Endodermal cell (in vitro differentiated cells): Measurements from ENCODE around the gene SNAP47. TPM values are rescaled to one million over a fixed set of nuclear protein-coding genes. Genes with fewer than 3 reads are reported as not detected.

Experiments used
- DNase-seq: peaks from one replicate; pipeline ENCODE4 v3.0.0-alpha.2; 2017
- H3K27ac ChIP-seq: 2 replicates; pipeline ENCODE4 v1.5.1; 2013; ENCODE audit warnings: mild to moderate bottlenecking, low read depth, low read length, moderate library complexity
- H3K27me3 ChIP-seq: 2 replicates; pipeline ENCODE4 v1.6.1; 2013; ENCODE audit warnings: mild to moderate bottlenecking, low read length, moderate library complexity; ENCODE audit not compliant: insufficient read depth, control insufficient read depth, poor library complexity, severe bottlenecking
- H3K36me3 ChIP-seq: 2 replicates; pipeline ENCODE4 v1.7.0; 2013; ENCODE audit warnings: mild to moderate bottlenecking, low read length, moderate library complexity; ENCODE audit not compliant: control insufficient read depth, insufficient read depth
- H3K4me1 ChIP-seq: one replicate; pipeline ENCODE4 v1.7.0; 2013; ENCODE audit warnings: low read length; ENCODE audit not compliant: control insufficient read depth, insufficient read depth
- H3K4me3 ChIP-seq: 2 replicates; pipeline ENCODE4 v1.5.1; 2013; ENCODE audit warnings: mild to moderate bottlenecking, low read length, moderate library complexity
- H3K9ac ChIP-seq: 2 replicates; pipeline ENCODE4 v1.6.1; 2013; ENCODE audit warnings: mild to moderate bottlenecking, low read length, moderate library complexity; ENCODE audit not compliant: poor library complexity, severe bottlenecking; ENCODE audit errors: extremely low read depth
- H3K9me3 ChIP-seq: 2 replicates; pipeline ENCODE4 v1.6.1; 2013; ENCODE audit warnings: mild to moderate bottlenecking, low read length, moderate library complexity; ENCODE audit not compliant: control insufficient read depth
- H3K27ac Mint-ChIP-seq: 2 replicates; pipeline ENCODE4 v1.8.0; 2020; ENCODE audit warnings: mixed read lengths
- H3K27me3 Mint-ChIP-seq: 2 replicates; pipeline ENCODE4 v1.8.0; 2021; ENCODE audit warnings: mild to moderate bottlenecking, mixed read lengths; ENCODE audit not compliant: insufficient read depth
- H3K36me3 Mint-ChIP-seq: 2 replicates; pipeline ENCODE4 v1.8.0; 2020; ENCODE audit warnings: low read depth, mixed read lengths
- H3K4me1 Mint-ChIP-seq: 2 replicates; pipeline ENCODE4 v1.8.0; 2020; ENCODE audit warnings: mixed read lengths
- H3K4me3 Mint-ChIP-seq: 2 replicates; pipeline ENCODE4 v1.8.0; 2020; ENCODE audit warnings: mild to moderate bottlenecking, moderate library complexity, mixed read lengths
- H3K9me3 Mint-ChIP-seq: 2 replicates; pipeline ENCODE4 v1.8.0; 2020; ENCODE audit warnings: mild to moderate bottlenecking, mixed read lengths
- WGBS, 2 experiments: methylation state at CpG; one replicate each; pipeline versions ENCODE4 v1.1.5 to v1.1.7; 2013; ENCODE audit warnings: missing lambda C conversion rate in 2 of 2, mixed read lengths in 1 of 2; ENCODE audit not compliant: insufficient coverage in 1 of 2, insufficient read length in 1 of 2; 5-methylcytosine and 5-hydroxymethylcytosine counted together
- total RNA-seq, 2 donors: library from RNA; stranded (reverse); fragmentation: NEBNext Ultra II Directional in 1 of 2; extraction: Animal tissue kit (Norgen Biotek cat#: 25700) in 1 of 2; gene quantifications; 2 replicates in 1 of 2; 3 replicates in 1 of 2; pipeline ENCODE4 v1.2.1, GENCODE V29; 2021
- TF ChIP-seq, protein P1 (sequence below): fragments of 200-600 bp; sonication (generic); conservative IDR thresholded peaks from 2 replicates; pipeline ENCODE4 v1.5.0; 2021; ENCODE audit warnings: antibody characterized with exemption, mild to moderate bottlenecking

SNAP47 gene
- total RNA-seq, 2 donors from 2014 or later = 42.5 to 46.6 TPM

DNA sequence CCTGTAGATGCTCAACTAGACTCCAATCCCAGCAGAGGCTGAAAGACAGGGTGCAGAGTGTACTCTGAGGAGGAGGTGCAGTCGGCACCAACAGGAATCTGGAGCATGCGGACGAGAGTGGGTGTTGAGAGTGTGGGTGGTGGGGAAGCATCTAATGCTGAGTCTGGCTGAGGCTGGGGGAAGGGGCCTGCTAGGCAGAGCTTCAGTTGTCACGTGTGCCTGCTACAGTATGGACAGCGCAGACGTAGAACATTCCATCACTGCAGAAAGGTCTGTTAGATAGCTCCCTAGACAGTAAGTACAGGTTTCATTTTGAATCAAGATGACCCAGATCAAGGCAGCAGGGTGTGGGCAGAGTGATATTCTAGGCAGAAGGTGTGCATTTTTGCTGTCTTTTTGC, 23.1 kb downstream of the SNAP47 start:
- H3K4me1 ChIP-seq = no peaks in the 10 kb centered on the region
- WGBS, 2 experiments = 85 to 97% methylated on average over 3 to 6 of the region's 6 CpGs
- Mint-ChIP-seq H3K27ac (no peak overlapping the region), H3K36me3 (peaks cover 36% of the 10 kb centered on the region), H3K27me3 (no peaks in the 10 kb centered on the region), H3K4me3 (no peak overlapping the region), H3K4me1 (no peaks in the 10 kb centered on the region), H3K9me3 (no peaks in the 10 kb centered on the region)
- H3K4me3 ChIP-seq = no peak overlapping the region
- no peak for DNase-seq
- no peak overlapping the region for H3K9ac ChIP-seq
- TF ChIP-seq, protein P1, sequence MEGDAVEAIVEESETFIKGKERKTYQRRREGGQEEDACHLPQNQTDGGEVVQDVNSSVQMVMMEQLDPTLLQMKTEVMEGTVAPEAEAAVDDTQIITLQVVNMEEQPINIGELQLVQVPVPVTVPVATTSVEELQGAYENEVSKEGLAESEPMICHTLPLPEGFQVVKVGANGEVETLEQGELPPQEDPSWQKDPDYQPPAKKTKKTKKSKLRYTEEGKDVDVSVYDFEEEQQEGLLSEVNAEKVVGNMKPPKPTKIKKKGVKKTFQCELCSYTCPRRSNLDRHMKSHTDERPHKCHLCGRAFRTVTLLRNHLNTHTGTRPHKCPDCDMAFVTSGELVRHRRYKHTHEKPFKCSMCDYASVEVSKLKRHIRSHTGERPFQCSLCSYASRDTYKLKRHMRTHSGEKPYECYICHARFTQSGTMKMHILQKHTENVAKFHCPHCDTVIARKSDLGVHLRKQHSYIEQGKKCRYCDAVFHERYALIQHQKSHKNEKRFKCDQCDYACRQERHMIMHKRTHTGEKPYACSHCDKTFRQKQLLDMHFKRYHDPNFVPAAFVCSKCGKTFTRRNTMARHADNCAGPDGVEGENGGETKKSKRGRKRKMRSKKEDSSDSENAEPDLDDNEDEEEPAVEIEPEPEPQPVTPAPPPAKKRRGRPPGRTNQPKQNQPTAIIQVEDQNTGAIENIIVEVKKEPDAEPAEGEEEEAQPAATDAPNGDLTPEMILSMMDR = no peak
- H3K9me3 ChIP-seq = no peaks in the 10 kb centered on the region
- H3K27ac ChIP-seq = no peak overlapping the region
- no peaks in the 10 kb centered on the region for H3K27me3 ChIP-seq
- peaks cover 62% of the 10 kb centered on the region for H3K36me3 ChIP-seq

DNA sequence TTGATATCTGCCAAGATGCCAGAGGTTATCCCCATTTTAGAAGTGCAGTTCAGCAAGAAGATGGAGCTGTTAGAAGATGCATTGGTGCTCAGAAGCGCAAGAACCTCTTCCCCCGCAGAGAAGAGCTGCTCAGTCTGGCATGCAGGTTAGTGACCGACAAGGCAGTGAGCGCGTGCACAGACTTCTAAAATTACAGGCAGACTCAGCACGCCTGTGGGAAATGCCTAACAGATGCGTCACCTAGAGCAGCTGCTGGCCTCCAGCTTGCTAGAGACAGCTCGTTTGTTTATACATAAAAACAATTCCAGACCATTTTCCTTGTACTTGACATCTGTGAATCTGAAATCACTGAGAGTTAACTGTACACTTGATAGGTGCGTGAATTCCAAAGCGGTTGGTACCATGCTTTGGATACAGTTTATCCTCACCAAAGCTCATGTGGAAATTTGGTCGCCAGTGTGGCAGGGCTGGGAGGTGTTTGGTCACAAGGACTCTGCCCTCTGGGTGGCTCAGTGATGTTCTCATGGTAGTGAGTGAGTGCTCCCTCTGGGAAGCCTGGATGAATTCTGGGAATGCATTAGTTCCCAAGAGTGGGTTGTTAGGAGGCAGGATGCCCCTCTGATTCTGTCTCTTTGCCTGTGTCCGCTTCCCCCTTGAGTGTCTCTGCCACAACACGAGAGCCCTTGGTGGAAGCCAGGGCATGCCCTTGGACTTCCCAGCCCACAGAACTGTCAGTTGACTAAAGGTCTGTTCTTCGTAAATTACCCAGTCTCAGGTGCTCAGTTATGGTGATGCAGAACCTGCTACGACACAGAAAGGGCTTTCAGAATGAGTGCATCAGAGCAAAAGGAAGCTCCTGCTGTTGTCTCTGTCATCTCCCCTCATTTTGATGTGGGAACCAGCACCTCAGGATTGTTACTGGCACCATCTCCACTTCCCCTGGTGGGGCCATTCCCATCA, 24.4 kb downstream of the SNAP47 start:
- DNase-seq = no peak
- no peak overlapping the region for H3K9ac ChIP-seq
- 94 to 95% methylated on average over 14 to 15 of the region's 15 CpGs for WGBS, 2 experiments
- no peak overlapping the region for H3K27ac ChIP-seq
- Mint-ChIP-seq H3K27ac (no peak overlapping the region), H3K36me3 (peaks cover 39% of the 10 kb centered on the region), H3K9me3 (no peaks in the 10 kb centered on the region), H3K4me3 (no peak overlapping the region), H3K27me3 (no peaks in the 10 kb centered on the region), H3K4me1 (no peaks in the 10 kb centered on the region)
- no peaks in the 10 kb centered on the region for H3K9me3 ChIP-seq
- H3K4me3 ChIP-seq = no peak overlapping the region
- no peaks in the 10 kb centered on the region for H3K4me1 ChIP-seq
- peaks cover 71% of the 10 kb centered on the region for H3K36me3 ChIP-seq
- TF ChIP-seq, protein P1 = no peak
- H3K27me3 ChIP-seq = no peaks in the 10 kb centered on the region

- H3K9me3 ChIP-seq = no peaks in the 10 kb centered on the region
- no peaks in the 10 kb centered on the region for H3K4me1 Mint-ChIP-seq
- H3K27me3 ChIP-seq = no peaks in the 10 kb centered on the region
- H3K27me3 Mint-ChIP-seq = no peaks in the 10 kb centered on the region
- 86 to 92% methylated on average over 5 to 9 of the region's 9 CpGs for WGBS, 2 experiments
- no peak overlapping the region for H3K4me3 Mint-ChIP-seq
- TF ChIP-seq, protein P1 = no peak
- H3K27ac ChIP-seq = no peak overlapping the region
- peaks cover 36% of the 10 kb centered on the region for H3K36me3 Mint-ChIP-seq
- DNase-seq = no peak
- peaks cover 77% of the 10 kb centered on the region for H3K36me3 ChIP-seq
- H3K9ac ChIP-seq = no peak overlapping the region
- H3K4me3 ChIP-seq = no peak overlapping the region
- H3K27ac Mint-ChIP-seq = no peak overlapping the region
- no peaks in the 10 kb centered on the region for H3K9me3 Mint-ChIP-seq
- no peaks in the 10 kb centered on the region for H3K4me1 ChIP-seq
These were observed 25.1 kb downstream of the SNAP47 start for GRCh38 chr1:227760377-227760776.
